Measurements from ENCODE around the gene FCHO2.
A peak's percentile ranks its signal among the peaks of the same experiment; 100 is the strongest.

FCHO2 gene

DNA sequence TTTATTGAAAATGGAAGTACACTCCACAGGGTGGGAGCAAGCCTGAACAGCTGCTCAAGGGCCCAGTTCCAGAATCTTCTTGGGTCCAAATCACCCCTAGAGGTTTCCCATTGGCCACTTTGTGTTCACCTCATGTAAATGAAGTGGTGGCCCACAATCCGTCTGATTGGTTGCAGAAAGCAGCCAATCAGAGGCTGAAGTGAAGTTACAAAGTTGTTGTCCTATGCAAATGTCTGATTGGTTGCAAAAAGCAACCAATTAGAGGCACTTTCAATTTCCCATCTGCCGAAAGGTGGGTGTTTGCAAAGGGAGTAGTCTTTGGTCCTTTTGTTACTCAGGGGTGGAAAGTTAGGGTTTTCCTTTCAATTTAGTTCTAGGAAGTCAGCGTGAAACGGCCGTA lies 173.3 kb downstream of the FCHO2 start:
- no peaks in the 10 kb centered on the region for H3K9me3 ChIP-seq
- no peak overlapping the region for H3K4me3 ChIP-seq
- no peak for DNase-seq (ENCODE audit: low spot score in 2 of 2)
- no peaks in the 10 kb centered on the region for H3K27me3 ChIP-seq (ENCODE audit: low read depth)
- H3K4me1 ChIP-seq: no peaks in the 10 kb centered on the region
- H3K36me3 ChIP-seq (replicated peaks): no peaks in the 10 kb centered on the region
- in situ Hi-C loops (cut with MboI; ENCODE audit: low sequenced_read_pairs): no loop called here

GRCh38 chr5:73130811-73131210 lies 175.0 kb downstream of the FCHO2 start:
- Histone ChIP-seq H3K4me3 (no peak overlapping the region), H3K9me3 (no peaks in the 10 kb centered on the region), H3K27me3 (ENCODE audit: low read depth) (no peaks in the 10 kb centered on the region), H3K4me1 (no peaks in the 10 kb centered on the region), H3K36me3 (replicated peaks) (no peaks in the 10 kb centered on the region)
- in situ Hi-C loops (cut with MboI; ENCODE audit: low sequenced_read_pairs): no loop called here
- no peak for DNase-seq (ENCODE audit: low spot score in 2 of 2)

- in situ Hi-C loops (cut with MboI; ENCODE audit: low sequenced_read_pairs): no loop called here
- no peak for DNase-seq (ENCODE audit: low spot score in 2 of 2)
- Histone ChIP-seq H3K36me3 (replicated peaks) (no peaks in the 10 kb centered on the region), H3K9me3 (no peaks in the 10 kb centered on the region), H3K4me3 (no peak overlapping the region), H3K4me1 (no peaks in the 10 kb centered on the region), H3K27me3 (ENCODE audit: low read depth) (no peaks in the 10 kb centered on the region)
These were observed 176.0 kb downstream of the FCHO2 start for GRCh38 chr5:73131711-73132425.

GRCh38 chr5:73132759-73133158 lies 176.9 kb downstream of the FCHO2 start:
- H3K9me3 ChIP-seq: no peaks in the 10 kb centered on the region
- H3K27me3 ChIP-seq (ENCODE audit: low read depth): no peaks in the 10 kb centered on the region
- no peak for DNase-seq (ENCODE audit: low spot score in 2 of 2)
- no peak overlapping the region for H3K4me3 ChIP-seq
- H3K36me3 ChIP-seq (replicated peaks): no peaks in the 10 kb centered on the region
- in situ Hi-C loops (cut with MboI; ENCODE audit: low sequenced_read_pairs): no loop called here
- H3K4me1 ChIP-seq: no peaks in the 10 kb centered on the region

DNA sequence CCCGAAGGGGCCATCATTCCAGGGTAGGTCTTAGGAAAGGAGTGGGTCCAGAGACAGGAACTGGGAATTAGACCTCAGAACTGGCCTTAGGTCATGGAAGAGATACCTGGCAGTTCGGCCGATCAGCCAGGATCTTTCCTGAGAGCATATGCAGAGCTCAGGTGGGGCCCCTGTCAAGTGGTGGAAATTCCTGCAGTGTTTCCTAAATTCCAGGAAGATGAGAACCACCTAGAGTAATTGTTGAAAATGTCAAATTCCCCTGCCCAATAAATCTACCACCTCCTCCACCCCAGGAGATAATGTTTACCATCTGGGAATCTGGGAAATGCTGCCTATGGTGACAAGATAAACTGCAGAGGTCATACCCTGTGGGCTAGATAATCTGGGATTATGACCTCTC lies 179.2 kb downstream of the FCHO2 start:
- Histone ChIP-seq H3K9me3 (no peaks in the 10 kb centered on the region), H3K4me3 (no peak overlapping the region), H3K36me3 (replicated peaks) (no peaks in the 10 kb centered on the region), H3K4me1 (no peaks in the 10 kb centered on the region), H3K27me3 (ENCODE audit: low read depth) (no peaks in the 10 kb centered on the region)
- in situ Hi-C loops (cut with MboI; ENCODE audit: low sequenced_read_pairs): no loop called here
- DNase-seq (ENCODE audit: low spot score in 2 of 2): no peak

DNA sequence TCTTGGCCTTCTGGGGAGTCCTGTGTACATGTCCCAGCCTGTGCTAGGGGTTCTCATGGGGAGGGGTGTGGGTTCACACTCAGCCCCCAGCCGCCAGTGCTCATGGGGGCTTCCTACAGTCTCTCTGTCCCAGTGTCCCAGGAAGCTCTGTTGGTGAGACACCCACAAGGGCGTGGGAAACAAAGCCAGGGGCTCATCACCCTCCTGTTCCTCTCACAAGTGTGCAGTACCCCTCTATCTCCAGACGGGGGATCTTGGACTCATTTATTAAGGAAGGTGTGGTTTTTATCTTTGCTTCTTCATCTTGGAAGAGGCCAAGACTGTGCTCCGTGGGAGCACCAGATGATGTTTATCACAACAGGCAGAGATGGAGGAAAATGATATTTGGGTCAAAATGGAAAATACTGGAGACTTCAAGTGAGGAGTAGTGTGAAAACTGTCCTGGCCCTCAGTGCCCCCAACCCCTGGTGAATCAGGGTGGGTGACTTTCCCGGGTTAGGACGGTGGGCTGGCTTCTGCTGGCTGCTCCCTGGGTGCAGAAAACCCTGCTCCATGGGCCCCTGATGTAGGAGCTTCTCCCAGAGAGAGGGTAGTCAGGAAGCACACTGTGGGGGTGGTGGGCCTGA lies 179.7 kb downstream of the FCHO2 start:
- Histone ChIP-seq H3K27me3 (ENCODE audit: low read depth) (no peaks in the 10 kb centered on the region), H3K9me3 (no peaks in the 10 kb centered on the region), H3K36me3 (replicated peaks) (no peaks in the 10 kb centered on the region), H3K4me3 (no peak overlapping the region), H3K4me1 (no peaks in the 10 kb centered on the region)
- in situ Hi-C loops (cut with MboI; ENCODE audit: low sequenced_read_pairs): no loop called here
- DNase-seq (ENCODE audit: low spot score in 2 of 2): peak; percentile 13 to 44

- Histone ChIP-seq H3K4me3 (no peak overlapping the region), H3K9me3 (no peaks in the 10 kb centered on the region), H3K36me3 (replicated peaks) (no peaks in the 10 kb centered on the region), H3K27me3 (ENCODE audit: low read depth) (no peaks in the 10 kb centered on the region), H3K4me1 (no peaks in the 10 kb centered on the region)
- no peak for DNase-seq (ENCODE audit: low spot score in 2 of 2)
- in situ Hi-C loops (cut with MboI; ENCODE audit: low sequenced_read_pairs): no loop called here
These were observed 180.3 kb downstream of the FCHO2 start for GRCh38 chr5:73136055-73136562.

- in situ Hi-C loops (cut with MboI; ENCODE audit: low sequenced_read_pairs): no loop called here
- Histone ChIP-seq H3K9me3 (no peaks in the 10 kb centered on the region), H3K36me3 (replicated peaks) (no peaks in the 10 kb centered on the region), H3K4me1 (no peaks in the 10 kb centered on the region), H3K27me3 (ENCODE audit: low read depth) (no peaks in the 10 kb centered on the region), H3K4me3 (no peak overlapping the region)
- DNase-seq (ENCODE audit: low spot score in 2 of 2): no peak
These were observed 182.0 kb downstream of the FCHO2 start for GRCh38 chr5:73137563-73138530.

GRCh38 chr5:73139485-73139884 lies 183.6 kb downstream of the FCHO2 start:
- in situ Hi-C loops (cut with MboI; ENCODE audit: low sequenced_read_pairs): no loop called here
- no peaks in the 10 kb centered on the region for H3K27me3 ChIP-seq (ENCODE audit: low read depth)
- DNase-seq (ENCODE audit: low spot score in 2 of 2): no peak

More at GRCh38 chr5:73139485-73139884, 183.6 kb downstream of the FCHO2 start:
- H3K4me3 ChIP-seq: no peak overlapping the region
- H3K4me1 ChIP-seq: no peaks in the 10 kb centered on the region
- H3K36me3 ChIP-seq (replicated peaks): no peaks in the 10 kb centered on the region
- H3K9me3 ChIP-seq: no peaks in the 10 kb centered on the region

All from HAP-1 (cell line).